GM21576 (cell line): ENCODE measurements around the gene SPAG17.

ENCODE experiments used
- ATAC-seq: cut with Tn5 transposase; IDR thresholded peaks from one replicate; pipeline ENCODE4 v1.9.1; 2021; ENCODE audit warnings: mild to moderate bottlenecking, moderate library complexity; ENCODE audit not compliant: unreplicated experiment

The SPAG17 gene

GRCh38 chr1:118122234-118123004 is 62.6 kb downstream of the SPAG17 start:
- no peak for ATAC-seq

GRCh38 chr1:118118873-118119463 is 66.1 kb downstream of the SPAG17 start:
- no peak for ATAC-seq

- no peak for ATAC-seq
Measured at GRCh38 chr1:118118469-118118868, 66.6 kb downstream of the SPAG17 start.

- ATAC-seq: no peak
Measured at GRCh38 chr1:118117521-118117920, 67.5 kb downstream of the SPAG17 start.

GRCh38 chr1:118116909-118117308 is 68.1 kb downstream of the SPAG17 start:
- no peak for ATAC-seq

- ATAC-seq: no peak
Measured at GRCh38 chr1:118116401-118116800, 68.6 kb downstream of the SPAG17 start.

GRCh38 chr1:118115567-118116295 is 69.3 kb downstream of the SPAG17 start:
- no peak for ATAC-seq

GRCh38 chr1:118113261-118113660 is 71.8 kb downstream of the SPAG17 start:
- no peak for ATAC-seq

- ATAC-seq: no peak
Measured at GRCh38 chr1:118110580-118110979, 74.4 kb downstream of the SPAG17 start.

- ATAC-seq: no peak
Measured at GRCh38 chr1:118104951-118105350, 80.1 kb downstream of the SPAG17 start.

- no peak for ATAC-seq
Measured at GRCh38 chr1:118102445-118102844, 82.6 kb downstream of the SPAG17 start.

- ATAC-seq: no peak
Measured at GRCh38 chr1:118101999-118102398, 83.0 kb downstream of the SPAG17 start.

- no peak for ATAC-seq
Measured at GRCh38 chr1:118101515-118101844, 83.5 kb downstream of the SPAG17 start.

- ATAC-seq: no peak
Measured at GRCh38 chr1:118100686-118101514, 84.1 kb downstream of the SPAG17 start.

GRCh38 chr1:118099686-118100085 is 85.3 kb downstream of the SPAG17 start:
- ATAC-seq: no peak

GRCh38 chr1:118097622-118098348 is 87.2 kb downstream of the SPAG17 start:
- ATAC-seq: no peak

GRCh38 chr1:118093017-118093416 is 92.0 kb downstream of the SPAG17 start:
- ATAC-seq: no peak

- ATAC-seq: no peak
Measured at GRCh38 chr1:118090130-118090529, 94.9 kb downstream of the SPAG17 start.

- no peak for ATAC-seq
Measured at GRCh38 chr1:118085365-118085764, 99.7 kb downstream of the SPAG17 start.

- ATAC-seq: no peak
Measured at GRCh38 chr1:118084400-118084799, 100.6 kb downstream of the SPAG17 start.

- no peak for ATAC-seq
Measured at GRCh38 chr1:118082984-118083383, 102.0 kb downstream of the SPAG17 start.
